Pancreas (tissue), 10 donors: ENCODE data around the gene NUPR1. TPM values are rescaled to one million over a fixed set of nuclear protein-coding genes. Genes with fewer than 3 reads are reported as not detected.

Source experiments
- ATAC-seq, 4 donors: fragments of 200-7000 bp; cut with Tn5 transposase; one replicate each; pipeline versions ENCODE4 v1.8.0 to v1.9.1; 2020; ENCODE audit warnings: mild to moderate bottlenecking in 4 of 4, moderate library complexity in 4 of 4
- DNase-seq, 6 donors: peaks; one replicate each; pipeline ENCODE4 v3.0.0-alpha.2; 2020
- FAIRE-seq: peaks from 2 replicates; lab custom pipeline; 2012; peaks lifted over from hg19 to GRCh38; lab: Jason Lieb, UNC
- H3K27ac ChIP-seq, 4 donors: fragments of 200-600 bp; sonication (generic); 1 replicate in 3 of 4; 2 replicates in 1 of 4; pipeline versions ENCODE4 v1.5.0 to v1.8.0; 2020
- H3K27me3 ChIP-seq, 4 donors: fragments of 200-600 bp; one replicate each; pipeline ENCODE4 v1.8.0; 2021
- H3K36me3 ChIP-seq, 3 donors: fragments of 200-600 bp; sonication (generic) in 1 of 3; one replicate each; pipeline versions ENCODE4 v1.5.0 to v1.8.0; 2020 to 2021
- H3K4me1 ChIP-seq, 3 donors: fragments of 200-600 bp; one replicate each; pipeline ENCODE4 v1.8.0; 2021
- H3K4me3 ChIP-seq, 4 donors: fragments of 200-600 bp; sonication (generic) in 2 of 4; one replicate each; pipeline versions ENCODE4 v1.5.0 to v1.8.0; 2020 to 2021
- H3K9me3 ChIP-seq, 4 donors: fragments of 200-600 bp; one replicate each; pipeline ENCODE4 v1.8.0; 2021
- CTCF ChIP-seq, 4 donors: fragments of 200-600 bp; sonication (generic) in 3 of 4; IDR thresholded peaks; one replicate each; pipeline versions ENCODE4 v1.5.0 to v1.8.0; 2021; ENCODE audit warnings: antibody characterized with exemption in 4 of 4
- WGBS, 2 donors: extraction: QIAGEN DNeasy Blood & Tissue Kit; methylation state at CpG; one replicate each; pipeline ENCODE4 v1.1.7; 2013; 5-methylcytosine and 5-hydroxymethylcytosine counted together
- intact Hi-C, 3 donors: fragments of 100-400 bp; cut with DNase I; formaldehyde crosslinking; loops; one replicate each; pipeline versions ENCODE4 v1.11.1 to v1.14.2; 2022
- polyA plus RNA-seq, 2 donors: library from polyadenylated mRNA; stranded (reverse); fragments of 200-250 nt; gene quantifications; one replicate each; pipeline ENCODE4 v1.2.3, GENCODE V29; 2013
- total RNA-seq, 6 donors: library from RNA; stranded (reverse); fragmentation: NEBNext Ultra II Directional in 4 of 6; extraction: Animal tissue kit (Norgen Biotek cat#: 25700) in 4 of 6; gene quantifications; one replicate each; pipeline versions ENCODE4 v1.2.1 to v1.2.4, GENCODE V29; 2021 to 2023
- donor health status: healthy with polysubstance abuse.
- donor health status: DM: no; HTN: no; CAD: no; lungs with moderate emphysema.
- donor health status: DM: no; HTN: no; CAD: no.
- donor health status: control.
- donor health status: control.
- donor health status: Bipolar disorder and iron deficiency.
- donor health status: DM: yes; HTN: yes; CAD: no.
- donor health status: DM: no; HTN: no; CAD: no.
- donor health status: DM: no; HTN: no; CAD: no.
- donor health status: DM: yes; HTN: yes; CAD: no.

The NUPR1 gene
- total and polyA plus RNA-seq, 8 donors, result 28.9 to 303 (median 128) TPM

- 89 to 93% methylated on average over 6 of the region's 6 CpGs for WGBS, 2 donors
- no peak for DNase-seq
- H3K27me3 ChIP-seq, result no peaks in the 10 kb centered on the region
- H3K36me3 ChIP-seq, result no peaks in the 10 kb centered on the region
- FAIRE-seq, result no peak
- H3K4me1 ChIP-seq, result no peaks in the 10 kb centered on the region
- TF ChIP-seq CTCF (IDR thresholded peaks at IDR 0.05), result no peak
- no peaks in the 10 kb centered on the region for H3K9me3 ChIP-seq
- H3K4me3 ChIP-seq, result no peak overlapping the region
- intact Hi-C loops, result no loop called here
- H3K27ac ChIP-seq, result no peak overlapping the region
- no peak for ATAC-seq
Measured at GRCh38 chr16:28563218-28563617, 24.4 kb upstream of the NUPR1 start.

GRCh38 chr16:28562199-28562598, 23.4 kb upstream of the NUPR1 start:
- FAIRE-seq (no peak), DNase-seq (no peak), ATAC-seq (no peak)
- Histone ChIP-seq H3K27ac (no peak overlapping the region), H3K4me1 (no peaks in the 10 kb centered on the region), H3K4me3 (no peak overlapping the region), H3K27me3 (no peaks in the 10 kb centered on the region), H3K36me3 (no peaks in the 10 kb centered on the region), H3K9me3 (no peaks in the 10 kb centered on the region)
- intact Hi-C loops, result no loop called here
- WGBS, 2 donors, result 93 to 95% methylated on average over 4 of the region's 4 CpGs
- TF ChIP-seq CTCF (IDR thresholded peaks at IDR 0.05), result no peak

GRCh38 chr16:28561557-28562187, 22.9 kb upstream of the NUPR1 start:
- H3K4me3 ChIP-seq, result no peak overlapping the region
- H3K4me1 ChIP-seq, result no peaks in the 10 kb centered on the region
- FAIRE-seq (no peak), DNase-seq (no peak), ATAC-seq (no peak)
- WGBS, 2 donors, result 61 to 66% methylated on average over 7 of the region's 7 CpGs
- no peak overlapping the region for H3K27ac ChIP-seq
- no peaks in the 10 kb centered on the region for H3K9me3 ChIP-seq
- intact Hi-C loops, result no loop called here
- H3K27me3 ChIP-seq, result no peaks in the 10 kb centered on the region
- no peak for TF ChIP-seq CTCF (IDR thresholded peaks at IDR 0.05)
- H3K36me3 ChIP-seq, result no peaks in the 10 kb centered on the region

- TF ChIP-seq CTCF (IDR thresholded peaks at IDR 0.05), result no peak
- Histone ChIP-seq H3K4me1 (peaks cover 0 to 5% (median 3%) of the 10 kb centered on the region in 3 donors), H3K27me3 (no peaks in the 10 kb centered on the region), H3K9me3 (no peaks in the 10 kb centered on the region), H3K36me3 (no peaks in the 10 kb centered on the region), H3K27ac (no peak overlapping the region), H3K4me3 (no peak overlapping the region)
- DNase-seq, result no peak
- no peak for FAIRE-seq
- intact Hi-C loops, result no loop called here
- ATAC-seq, result no peak
- 73 to 91% methylated on average over 3 of the region's 3 CpGs for WGBS, 2 donors
Measured at GRCh38 chr16:28558456-28558855, 19.7 kb upstream of the NUPR1 start.

- no peak for ATAC-seq
- WGBS, 2 donors, result 57 to 65% methylated on average over 2 of the region's 2 CpGs
- no peaks in the 10 kb centered on the region for H3K27me3 ChIP-seq
- no peaks in the 10 kb centered on the region for H3K9me3 ChIP-seq
- FAIRE-seq, result no peak
- TF ChIP-seq CTCF (IDR thresholded peaks at IDR 0.05), result no peak
- intact Hi-C loops, result no loop called here
- H3K4me1 ChIP-seq, result peaks cover 0 to 5% (median 3%) of the 10 kb centered on the region in 3 donors
- H3K4me3 ChIP-seq, result no peak overlapping the region
- H3K36me3 ChIP-seq, result no peaks in the 10 kb centered on the region
- DNase-seq, result no peak
- H3K27ac ChIP-seq, result no peak overlapping the region
Measured at GRCh38 chr16:28556914-28557320, 18.1 kb upstream of the NUPR1 start.
